ENCODE results near the gene KCTD15.

DNA sequence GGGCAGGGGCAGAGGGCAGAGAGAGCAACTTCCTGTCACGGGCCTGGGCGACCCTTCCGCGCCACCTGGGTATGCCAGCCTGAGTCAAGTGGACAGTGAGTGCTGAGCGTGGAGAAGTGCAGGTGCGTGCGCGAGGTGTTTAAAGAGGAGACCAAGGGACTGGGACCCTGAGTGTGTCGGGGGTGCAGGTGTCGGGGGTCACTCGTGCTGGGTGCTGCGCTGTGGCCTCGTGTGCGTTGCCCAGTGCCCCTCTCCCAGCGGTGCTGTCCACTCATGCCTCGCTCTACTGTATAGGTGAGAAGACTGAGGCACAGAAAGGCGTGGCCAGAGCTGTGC is 18.9 kb upstream of the KCTD15 start:
- TF ChIP-seq POLR2A (IDR thresholded peaks at IDR 0.05; ENCODE audit: low read depth) (no peak), EP300 (IDR thresholded peaks at IDR 0.05) (no peak)
- TF ChIP-seq, protein P1, sequence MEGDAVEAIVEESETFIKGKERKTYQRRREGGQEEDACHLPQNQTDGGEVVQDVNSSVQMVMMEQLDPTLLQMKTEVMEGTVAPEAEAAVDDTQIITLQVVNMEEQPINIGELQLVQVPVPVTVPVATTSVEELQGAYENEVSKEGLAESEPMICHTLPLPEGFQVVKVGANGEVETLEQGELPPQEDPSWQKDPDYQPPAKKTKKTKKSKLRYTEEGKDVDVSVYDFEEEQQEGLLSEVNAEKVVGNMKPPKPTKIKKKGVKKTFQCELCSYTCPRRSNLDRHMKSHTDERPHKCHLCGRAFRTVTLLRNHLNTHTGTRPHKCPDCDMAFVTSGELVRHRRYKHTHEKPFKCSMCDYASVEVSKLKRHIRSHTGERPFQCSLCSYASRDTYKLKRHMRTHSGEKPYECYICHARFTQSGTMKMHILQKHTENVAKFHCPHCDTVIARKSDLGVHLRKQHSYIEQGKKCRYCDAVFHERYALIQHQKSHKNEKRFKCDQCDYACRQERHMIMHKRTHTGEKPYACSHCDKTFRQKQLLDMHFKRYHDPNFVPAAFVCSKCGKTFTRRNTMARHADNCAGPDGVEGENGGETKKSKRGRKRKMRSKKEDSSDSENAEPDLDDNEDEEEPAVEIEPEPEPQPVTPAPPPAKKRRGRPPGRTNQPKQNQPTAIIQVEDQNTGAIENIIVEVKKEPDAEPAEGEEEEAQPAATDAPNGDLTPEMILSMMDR (IDR thresholded peaks at IDR 0.05) = no peak

All from esophagus muscularis mucosa (tissue), 4 donors.